Loucy (cell line): ENCODE data around the gene TMEM132D.

ENCODE experiments used
- H2AFZ ChIP-seq: fragments of 200-600 bp; sonication (generic); 2 replicates; pipeline ENCODE4 v1.6.0; 2016; ENCODE audit warnings: antibody characterized with exemption, mild to moderate bottlenecking, low read length, moderate library complexity
- H3F3A ChIP-seq: fragments of 200-600 bp; 2 replicates; pipeline ENCODE4 v1.6.0; 2016; ENCODE audit warnings: antibody characterized with exemption, low read depth, mild to moderate bottlenecking
- H3K27me3 ChIP-seq: fragments of 200-600 bp; sonication (generic); 2 replicates; pipeline ENCODE4 v1.6.1; 2014; ENCODE audit warnings: low read length, mild to moderate bottlenecking; ENCODE audit not compliant: insufficient read depth, poor library complexity, severe bottlenecking
- H3K36me3 ChIP-seq: fragments of 200-600 bp; sonication (generic); 2 replicates; pipeline ENCODE4 v1.6.1; 2016; ENCODE audit warnings: low read length; ENCODE audit not compliant: insufficient read depth
- H3K4me1 ChIP-seq: fragments of 200-600 bp; sonication (generic); 2 replicates; pipeline ENCODE4 v1.5.1; 2014; ENCODE audit warnings: low read length, mild to moderate bottlenecking; ENCODE audit not compliant: insufficient read depth, poor library complexity, severe bottlenecking
- H3K4me2 ChIP-seq: fragments of 200-600 bp; sonication (generic); 2 replicates; pipeline ENCODE4 v1.6.0; 2014; ENCODE audit warnings: antibody characterized with exemption, low read length, low read depth, mild to moderate bottlenecking; ENCODE audit not compliant: poor library complexity, severe bottlenecking
- H3K4me3 ChIP-seq: fragments of 200-600 bp; sonication (generic); 2 replicates; pipeline ENCODE4 v1.5.1; 2014; ENCODE audit warnings: low read length, mild to moderate bottlenecking, mixed read lengths; ENCODE audit not compliant: poor library complexity, severe bottlenecking
- H3K79me2 ChIP-seq: fragments of 200-600 bp; sonication (generic); 2 replicates; pipeline ENCODE4 v1.6.1; 2014; ENCODE audit warnings: low read length; ENCODE audit not compliant: insufficient read depth
- H3K9ac ChIP-seq: fragments of 200-600 bp; sonication (generic); 2 replicates; pipeline ENCODE4 v1.6.0; 2014; ENCODE audit warnings: mild to moderate bottlenecking, low read depth, low read length, moderate library complexity; ENCODE audit not compliant: poor library complexity, severe bottlenecking
- H3K9me2 ChIP-seq: fragments of 200-600 bp; sonication (generic); replicated peaks from 2 replicates; pipeline ENCODE4 v1.6.1; 2016; ENCODE audit warnings: low read depth, low read length, mixed read lengths
- H3K9me3 ChIP-seq: fragments of 200-600 bp; sonication (generic); 2 replicates; pipeline ENCODE4 v1.6.1; 2014; ENCODE audit warnings: mild to moderate bottlenecking, antibody characterized with exemption, low read length, low read depth; ENCODE audit not compliant: insufficient read depth
- H4K20me1 ChIP-seq: fragments of 200-600 bp; sonication (generic); 2 replicates; pipeline ENCODE4 v1.6.0; 2014; ENCODE audit warnings: antibody characterized with exemption, low read length, mild to moderate bottlenecking; ENCODE audit not compliant: insufficient read depth, poor library complexity, severe bottlenecking
- CTCF ChIP-seq: fragments of 200-600 bp; sonication (generic); conservative IDR thresholded peaks from 2 replicates; pipeline ENCODE4 v1.5.1; 2014; ENCODE audit warnings: mild to moderate bottlenecking, antibody characterized with exemption, low read length
- EZH2phosphoT487 ChIP-seq: fragments of 200-600 bp; IDR thresholded peaks from 2 replicates; pipeline ENCODE4 v1.6.1; 2018; ENCODE audit warnings: antibody characterized with exemption, mild to moderate bottlenecking, moderate library complexity, borderline replicate concordance

TMEM132D gene

GRCh38 chr12:129357233-129357632, 546.6 kb downstream of the TMEM132D start:
- no peak overlapping the region for H3K4me3 ChIP-seq
- H3K4me2 ChIP-seq, result no peak overlapping the region
- H2AFZ ChIP-seq, result no peak overlapping the region
- H3F3A ChIP-seq, result no peaks in the 10 kb centered on the region
- H3K36me3 ChIP-seq, result no peaks in the 10 kb centered on the region
- TF ChIP-seq CTCF (no peak), EZH2phosphoT487 (no peak)
- no peaks in the 10 kb centered on the region for H4K20me1 ChIP-seq
- no peaks in the 10 kb centered on the region for H3K9me3 ChIP-seq
- H3K79me2 ChIP-seq, result no peaks in the 10 kb centered on the region
- H3K9ac ChIP-seq, result no peak overlapping the region
- H3K27me3 ChIP-seq, result no peaks in the 10 kb centered on the region
- no peaks in the 10 kb centered on the region for H3K4me1 ChIP-seq
- H3K9me2 ChIP-seq, result no peaks in the 10 kb centered on the region

GRCh38 chr12:129351481-129351880, 552.3 kb downstream of the TMEM132D start:
- H3K27me3 ChIP-seq, result no peaks in the 10 kb centered on the region
- H3K4me2 ChIP-seq, result no peak overlapping the region
- no peaks in the 10 kb centered on the region; the same call in 1 of the 2 replicates for H3K9me3 ChIP-seq
- H3K4me1 ChIP-seq, result no peaks in the 10 kb centered on the region
- no peaks in the 10 kb centered on the region for H3K36me3 ChIP-seq
- H3K9me2 ChIP-seq, result no peaks in the 10 kb centered on the region
- no peak for TF ChIP-seq EZH2phosphoT487
- no peak for TF ChIP-seq CTCF
- H2AFZ ChIP-seq, result no peak overlapping the region
- no peak overlapping the region for H3K4me3 ChIP-seq
- no peak overlapping the region for H3K9ac ChIP-seq
- H4K20me1 ChIP-seq, result no peaks in the 10 kb centered on the region
- no peaks in the 10 kb centered on the region for H3K79me2 ChIP-seq
- H3F3A ChIP-seq, result no peaks in the 10 kb centered on the region

GRCh38 chr12:129339336-129339735, 564.5 kb downstream of the TMEM132D start:
- no peaks in the 10 kb centered on the region for H3K36me3 ChIP-seq
- H4K20me1 ChIP-seq, result no peaks in the 10 kb centered on the region
- no peak overlapping the region for H3K4me3 ChIP-seq
- H3F3A ChIP-seq, result no peaks in the 10 kb centered on the region
- H2AFZ ChIP-seq, result no peak overlapping the region
- H3K9ac ChIP-seq, result no peak overlapping the region
- peaks cover 13% of the 10 kb centered on the region; the same call in 1 of the 2 replicates for H3K9me3 ChIP-seq
- H3K27me3 ChIP-seq, result no peaks in the 10 kb centered on the region
- TF ChIP-seq EZH2phosphoT487 (no peak), CTCF (no peak)
- H3K4me1 ChIP-seq, result no peaks in the 10 kb centered on the region
- no peak overlapping the region for H3K4me2 ChIP-seq
- no peaks in the 10 kb centered on the region for H3K9me2 ChIP-seq
- no peaks in the 10 kb centered on the region for H3K79me2 ChIP-seq
